Transverse colon (tissue), 4 donors: ENCODE data around the gene CACNA2D4.

Experiments
- CTCF ChIP-seq, 5 experiments: fragments of 200-600 bp in 3 of 5; fragments of 450-650 bp in 2 of 5; sonication (generic) in 3 of 5; IDR thresholded peaks; 1 replicate in 2 of 5; 2 replicates in 3 of 5; pipeline ENCODE4 v1.5.1; 2016 to 2017; ENCODE audit warnings: antibody characterized with exemption in 5 of 5, inconsistent platforms in 3 of 5, mild to moderate bottlenecking in 2 of 5, moderate library complexity in 1 of 5
- EP300 ChIP-seq: sonication (generic); formaldehyde crosslinking; IDR thresholded peaks from one replicate; pipeline ENCODE4 v1.6.1; 2017; ENCODE audit warnings: antibody characterized with exemption, low read depth
- POLR2A ChIP-seq: fragments of 450-650 bp; IDR thresholded peaks from one replicate; pipeline ENCODE4 v1.6.1; 2016; ENCODE audit warnings: antibody characterized with exemption, mild to moderate bottlenecking, moderate library complexity
- POLR2AphosphoS5 ChIP-seq, 3 donors: sonication (generic); formaldehyde crosslinking; IDR thresholded peaks; one replicate each; pipeline ENCODE4 v1.6.1; 2016; ENCODE audit warnings: antibody characterized with exemption in 3 of 3

- TF ChIP-seq EP300 (no peak), POLR2AphosphoS5 (IDR thresholded peaks at IDR 0.05) (no peak), CTCF (IDR thresholded peaks at IDR 0.05) (no peak), POLR2A (no peak)
These were observed 82.1 kb downstream of the CACNA2D4 start for GRCh38 chr12:1836241-1836803.
